ENCODE data around the gene RRP36. TPM values are rescaled to one million over a fixed set of nuclear protein-coding genes. Genes with fewer than 3 reads are reported as not detected.

Gene RRP36
- total RNA-seq, 4 donors from 2014 or later, result 41.5 to 68.5 (median 56.7) TPM

- Histone ChIP-seq H3K9me3 (no peaks in the 10 kb centered on the region), H3K36me3 (peaks cover 0 to under 1% of the 10 kb centered on the region in 2 donors), H3K27me3 (no peaks in the 10 kb centered on the region), H3K4me3 (replicated peaks in 1 of 3) (no peak overlapping the region), H3K4me1 (peaks cover 11 to 13% of the 10 kb centered on the region in 2 donors), H3K27ac (no peak overlapping the region)
- 81 to 92% methylated on average over 2 of the region's 2 CpGs for whole genome bisulfite sequencing, 2 donors
- no peak for DNase-seq
- TF ChIP-seq POLR2A (IDR thresholded peaks at IDR 0.05), result no peak
- no peak for TF ChIP-seq CTCF (IDR thresholded peaks at IDR 0.05)
- intact Hi-C loops (cut with DNase I), result no loop called here
These were observed 57.3 kb downstream of the RRP36 start for GRCh38 chr6:43078691-43079090.

Other genes starting within 250 kb of the RRP36 start
- gene BICRAL, start 239.6 kb upstream of the RRP36 start, total RNA-seq, result 10 to 100 TPM; 19.9 to 24.5 (median 23.6) TPM
- 100 to 1,000 TPM in 3 of 4 donors, 10 to 100 TPM in 1; 99.1 to 121 (median 103) TPM for gene RPL7L1, start 142.0 kb upstream of the RRP36 start, total RNA-seq
- not detected for gene PTCRA, start 105.6 kb upstream of the RRP36 start, total RNA-seq
- gene CNPY3, start 92.1 kb upstream of the RRP36 start, total RNA-seq, result 10 to 100 TPM; 33.2 to 60.0 (median 45.0) TPM
- gene GNMT, start 60.9 kb upstream of the RRP36 start, total RNA-seq, result 1 to 10 TPM in 3 of 4 donors, under 1 TPM in 1; 0.98 to 7.5 (median 2.5) TPM
- 10 to 100 TPM; 23.7 to 39.9 (median 28.4) TPM for gene PEX6, start 42.4 kb upstream of the RRP36 start, total RNA-seq
- 10 to 100 TPM; 22.8 to 47.0 (median 28.2) TPM for gene PPP2R5D, start 37.1 kb upstream of the RRP36 start, total RNA-seq
- 10 to 100 TPM; 45.9 to 78.1 (median 61.7) TPM for gene MEA1, start 7.7 kb upstream of the RRP36 start, total RNA-seq
- gene KLHDC3, start 7.4 kb upstream of the RRP36 start, total RNA-seq, result 100 to 1,000 TPM in 1 of 4 donors, 10 to 100 TPM in 3; 93.1 to 107 (median 97.7) TPM
- gene CUL7, start 32.2 kb downstream of the RRP36 start, total RNA-seq, result 10 to 100 TPM; 20.7 to 39.6 (median 28.6) TPM
- 10 to 100 TPM; 12.9 to 31.9 (median 17.7) TPM for gene MRPL2, start 37.8 kb downstream of the RRP36 start, total RNA-seq
- gene KLC4, start 38.0 kb downstream of the RRP36 start, total RNA-seq, result 10 to 100 TPM; 23.4 to 41.0 (median 30.4) TPM
- gene PTK7, start 54.7 kb downstream of the RRP36 start, total RNA-seq, result 10 to 100 TPM; 43.8 to 58.9 (median 55.0) TPM
- 10 to 100 TPM; 21.5 to 34.1 (median 22.6) TPM for gene SRF, start 149.6 kb downstream of the RRP36 start, total RNA-seq
- gene CUL9, start 160.6 kb downstream of the RRP36 start, total RNA-seq, result 10 to 100 TPM; 39.7 to 63.3 (median 59.0) TPM
- 100 to 1,000 TPM in 1 of 4 donors, 10 to 100 TPM in 3; 33.1 to 122 (median 84.1) TPM for gene DNPH1, start 207.9 kb downstream of the RRP36 start, total RNA-seq
- under 1 TPM in 2 of 4 donors, not detected in 2; 0.11 to 0.15 TPM for gene TTBK1, start 221.9 kb downstream of the RRP36 start, total RNA-seq

Data from thyroid gland (tissue), 4 donors.